HEK293 (cell line): ENCODE measurements around the gene GSTP1.

Experiments used
- CTCF ChIA-PET: fragments of 350-600 bp; formaldehyde crosslinking; extraction: SDS; loops from one replicate; lab custom pipeline; 2021; ENCODE audit warnings: antibody characterized with exemption; lab: Yijun Ruan, JAX
- POLR2A ChIA-PET: fragments of 300-600 bp; formaldehyde crosslinking; extraction: SDS; loops from one replicate; lab custom pipeline; 2020; ENCODE audit warnings: antibody characterized with exemption, inconsistent platforms; lab: Yijun Ruan, JAX
- H3K27ac ChIP-seq: fragments of 200-500 bp; sonication (Bioruptor generic); 2 replicates; pipeline ENCODE4 v1.5.1; 2014; ENCODE audit warnings: low read depth, low read length, control low read depth, inconsistent platforms; ENCODE audit errors: extremely low read depth
- H3K36me3 ChIP-seq, 2 experiments: fragments of 200-500 bp in 1 of 2; sonication (Bioruptor generic) in 1 of 2; 1 replicate in 1 of 2; 2 replicates in 1 of 2; pipeline ENCODE4 v1.5.1; 2014 to 2017; ENCODE audit warnings: inconsistent platforms in 2 of 2, low read length in 2 of 2; ENCODE audit not compliant: control insufficient read depth in 2 of 2, insufficient read depth in 1 of 2
- H3K4me1 ChIP-seq: fragments of 200-500 bp; sonication (Bioruptor generic); 2 replicates; pipeline ENCODE4 v1.5.1; 2014; ENCODE audit warnings: mild to moderate bottlenecking, low read length, inconsistent platforms; ENCODE audit not compliant: control insufficient read depth, insufficient read depth
- H3K4me3 ChIP-seq: 2 replicates; pipeline ENCODE4 v1.5.1; 2011; ENCODE audit warnings: low read depth, mild to moderate bottlenecking, control low read depth, low read length, moderate library complexity
- H3K9me3 ChIP-seq: fragments of 200-500 bp; sonication (Bioruptor generic); 2 replicates; pipeline ENCODE4 v1.5.1; 2014; ENCODE audit warnings: low read depth, low read length, inconsistent platforms; ENCODE audit not compliant: control insufficient read depth, insufficient read depth
- MYNN ChIP-seq: fragments of 450-650 bp; formaldehyde crosslinking; IDR thresholded peaks from 2 replicates; pipeline ENCODE4 v1.5.1; 2016; ENCODE audit warnings: missing biosample characterization, missing genetic modification characterization, borderline replicate concordance
- PRDM10 ChIP-seq: fragments of 450-650 bp; formaldehyde crosslinking; IDR thresholded peaks from 2 replicates; pipeline ENCODE4 v1.5.1; 2016; ENCODE audit warnings: missing biosample characterization, missing genetic modification characterization
- PRDM6 ChIP-seq: fragments of 450-650 bp; formaldehyde crosslinking; IDR thresholded peaks from 2 replicates; pipeline ENCODE4 v1.5.1; 2017; ENCODE audit warnings: missing biosample characterization, missing genetic modification characterization
- SETDB1 ChIP-seq: IDR thresholded peaks from one replicate; pipeline ENCODE4 v1.6.1; 2017; ENCODE audit warnings: mild to moderate bottlenecking, low read length, moderate library complexity, mixed read lengths; ENCODE audit not compliant: insufficient read length
- SP2 ChIP-seq: fragments of 450-650 bp; formaldehyde crosslinking; IDR thresholded peaks from 2 replicates; pipeline ENCODE4 v1.5.1; 2016; ENCODE audit warnings: missing biosample characterization, missing genetic modification characterization
- SP3 ChIP-seq: fragments of 450-650 bp; formaldehyde crosslinking; IDR thresholded peaks from 2 replicates; pipeline ENCODE4 v1.5.1; 2016; ENCODE audit warnings: missing biosample characterization, missing genetic modification characterization
- SP7 ChIP-seq: fragments of 450-650 bp; formaldehyde crosslinking; IDR thresholded peaks from 2 replicates; pipeline ENCODE4 v1.5.1; 2016; ENCODE audit warnings: missing biosample characterization, missing genetic modification characterization
- TSHZ1 ChIP-seq: fragments of 450-650 bp; formaldehyde crosslinking; IDR thresholded peaks from 2 replicates; pipeline ENCODE4 v1.5.1; 2016; ENCODE audit warnings: missing biosample characterization, missing genetic modification characterization, borderline replicate concordance
- ZBTB11 ChIP-seq: fragments of 450-650 bp; formaldehyde crosslinking; conservative IDR thresholded peaks from 2 replicates; pipeline ENCODE4 v1.5.1; 2016; ENCODE audit warnings: low read depth, missing biosample characterization, missing genetic modification characterization
- ZBTB6 ChIP-seq: fragments of 450-650 bp; formaldehyde crosslinking; IDR thresholded peaks from 2 replicates; pipeline ENCODE4 v1.5.1; 2017; ENCODE audit warnings: missing biosample characterization, missing genetic modification characterization
- ZNF214 ChIP-seq: fragments of 450-650 bp; formaldehyde crosslinking; IDR thresholded peaks from 2 replicates; pipeline ENCODE4 v1.5.1; 2017; ENCODE audit warnings: missing biosample characterization, mild to moderate bottlenecking, missing genetic modification characterization, borderline replicate concordance
- ZNF266 ChIP-seq: fragments of 450-650 bp; formaldehyde crosslinking; IDR thresholded peaks from 2 replicates; pipeline ENCODE4 v1.5.1; 2016; ENCODE audit warnings: missing biosample characterization, missing genetic modification characterization, low read depth
- ZNF335 ChIP-seq: fragments of 450-650 bp; formaldehyde crosslinking; conservative IDR thresholded peaks from 2 replicates; pipeline ENCODE4 v1.5.1; 2016; ENCODE audit warnings: missing biosample characterization, missing genetic modification characterization
- ZNF501 ChIP-seq: fragments of 450-650 bp; formaldehyde crosslinking; IDR thresholded peaks from 2 replicates; pipeline ENCODE4 v1.5.1; 2016; ENCODE audit warnings: missing biosample characterization, missing genetic modification characterization
- ZNF530 ChIP-seq: fragments of 450-650 bp; formaldehyde crosslinking; IDR thresholded peaks from 2 replicates; pipeline ENCODE4 v1.5.1; 2016; ENCODE audit warnings: low read depth, missing biosample characterization, missing genetic modification characterization
- ZNF548 ChIP-seq: fragments of 450-650 bp; formaldehyde crosslinking; IDR thresholded peaks from 2 replicates; pipeline ENCODE4 v1.5.1; 2016; ENCODE audit warnings: missing biosample characterization, missing genetic modification characterization
- ZNF600 ChIP-seq: fragments of 450-650 bp; formaldehyde crosslinking; IDR thresholded peaks from 2 replicates; pipeline ENCODE4 v1.5.1; 2016; ENCODE audit warnings: missing biosample characterization, missing genetic modification characterization
- ZNF624 ChIP-seq: fragments of 450-650 bp; formaldehyde crosslinking; IDR thresholded peaks from 2 replicates; pipeline ENCODE4 v1.5.1; 2017; ENCODE audit warnings: missing biosample characterization, missing genetic modification characterization
- ZNF692 ChIP-seq: fragments of 450-650 bp; formaldehyde crosslinking; IDR thresholded peaks from 2 replicates; pipeline ENCODE4 v1.5.1; 2016; ENCODE audit warnings: missing biosample characterization, missing genetic modification characterization
- ZXDB ChIP-seq: fragments of 450-650 bp; formaldehyde crosslinking; IDR thresholded peaks from 2 replicates; pipeline ENCODE4 v1.5.1; 2016; ENCODE audit warnings: missing biosample characterization, missing genetic modification characterization

Gene GSTP1

GRCh38 chr11:67606492-67607295 is 23.1 kb downstream of the GSTP1 start, which contains the start of gene NDUFV1:
TSS of gene NDUFV1 (plus strand) at chr11:67606936. CDS start at chr11:67607005, 69 bp downstream.
- peak within 1 kb of the TSS; percentile 63; the same call in 1 of the 2 replicates for H3K27ac ChIP-seq
- no peaks in the 10 kb centered on the region for H3K9me3 ChIP-seq
- H3K4me3 ChIP-seq = peak within 1 kb of the TSS; percentile 96
- POLR2A ChIA-PET = no interaction called here
- CTCF ChIA-PET = no interaction called here
- H3K4me1 ChIP-seq = no peaks in the 10 kb centered on the region
- H3K36me3 ChIP-seq = peaks cover 0 to 33% of the 10 kb centered on the region in 2 experiments; a peak in 1 of 3 replicates
- TF ChIP-seq ZXDB (tag by site-specific recombination) (peak; percentile 89), SP3 (peak; percentile 95), ZBTB11 (peak; percentile 80), ZNF214 (no peak), SP2 (tag by site-specific recombination) (peak; percentile 96), ZNF692 (tag by site-specific recombination) (peak; percentile 70), SETDB1 (no peak), SP7 (tag by site-specific recombination) (peak; percentile 67), TSHZ1 (tag by site-specific recombination) (no peak), MYNN (tag by site-specific recombination) (no peak), ZNF548 (tag by site-specific recombination) (no peak), ZNF624 (no peak), ZNF530 (tag by site-specific recombination) (no peak), ZNF335 (peak; percentile 98), ZNF501 (tag by site-specific recombination) (peak; percentile 66; the same call in 1 of the 2 replicates), ZNF600 (tag by site-specific recombination) (no peak), ZNF266 (tag by site-specific recombination) (no peak), PRDM6 (no peak), PRDM10 (no peak), ZBTB6 (tag by site-specific recombination) (peak; percentile 94)
